ENCODE measurements around the gene STYK1. TPM values are rescaled to one million over a fixed set of nuclear protein-coding genes. Genes with fewer than 3 reads are reported as not detected.

The STYK1 gene
- total RNA-seq, 2 experiments from 2014 or later: 0.70 to 1.1 TPM

DNA sequence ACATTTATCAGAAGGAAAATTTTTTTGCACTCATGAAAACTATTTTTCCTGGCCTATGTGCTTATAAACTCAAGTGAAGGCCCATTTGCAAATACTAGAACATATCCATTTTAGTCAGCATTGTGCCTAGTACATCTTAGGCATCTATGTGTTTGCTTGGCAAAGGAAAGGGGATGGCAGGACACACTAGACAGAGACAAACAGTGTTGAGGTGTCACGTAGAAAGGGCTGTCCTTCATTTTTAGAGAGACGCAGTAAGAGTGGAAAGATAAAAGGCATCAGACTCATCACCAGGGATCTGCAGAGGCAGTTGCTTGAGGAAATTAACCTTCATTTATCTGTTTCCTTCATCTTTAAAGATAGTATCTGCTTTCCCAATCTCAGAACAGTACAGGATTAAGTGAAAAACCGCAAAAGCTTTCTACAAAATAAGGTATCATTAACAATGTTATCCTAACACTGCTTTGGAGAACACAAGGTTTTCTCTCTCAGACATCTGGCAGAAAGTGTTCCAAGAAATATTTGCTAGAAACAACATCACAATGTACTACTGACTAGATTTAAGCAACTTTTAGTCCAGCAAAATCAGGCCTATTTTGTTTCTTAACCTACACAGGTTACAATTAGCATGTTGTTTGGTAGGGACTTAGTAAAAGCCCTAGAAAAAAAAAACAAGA is 47.3 kb upstream of the STYK1 start:
- TF ChIP-seq CTCF (IDR thresholded peaks at IDR 0.05): no peak
- ChIA-PET CTCF (interaction anchor here (4.4 kb wide), 1 partner anchor 29 kb away, joined by 28 read pairs; no protein-coding TSS in a partner anchor), POLR2A (interaction anchor here (0.6 to 2.2 kb wide), 2 partner anchors 14 to 1580 kb away, joined by 3 to 7 read pairs; no protein-coding TSS in a partner anchor)
- ATAC-seq (no peak), DNase-seq (no peak)
- Mint-ChIP-seq H3K27me3 (peaks cover 19% of the 10 kb centered on the region), H3K4me3 (peak overlapping the region; percentile 98), H3K27ac (peak overlapping the region; percentile 99), H3K36me3 (ENCODE audit: low read depth) (peaks cover 44% of the 10 kb centered on the region), H3K4me1 (ENCODE audit: low read depth) (peaks cover 56% of the 10 kb centered on the region), H3K9me3 (no peaks in the 10 kb centered on the region)
- intact Hi-C loops (cut with micrococcal nuclease): no loop called here

DNA sequence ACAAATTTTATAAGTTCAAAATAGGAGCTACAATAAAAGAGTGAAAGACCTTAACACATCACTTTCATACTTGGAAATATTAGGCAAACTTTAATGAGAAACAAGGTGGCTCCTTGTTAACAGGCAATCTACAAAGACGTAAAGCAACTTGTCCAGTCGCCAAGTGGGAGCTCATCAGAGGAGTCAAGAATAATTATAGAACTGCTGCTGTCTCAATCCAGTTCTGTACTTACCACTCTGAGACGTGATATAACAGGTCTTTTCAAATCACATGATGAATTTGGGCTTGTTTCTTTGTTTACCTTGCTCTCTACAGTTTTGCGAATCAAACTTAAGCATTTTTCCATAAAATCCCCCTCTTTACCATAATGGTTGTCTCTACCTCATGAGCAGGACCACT is 45.6 kb upstream of the STYK1 start:
- H3K9me3 Mint-ChIP-seq: no peaks in the 10 kb centered on the region
- H3K4me3 Mint-ChIP-seq: no peak overlapping the region
- POLR2A ChIA-PET: interaction anchor here (1.1 kb wide), 1 partner anchor 106 kb away, joined by 3 read pairs; the partner anchor contains the start of gene MAGOHB
- no peak for ATAC-seq
- no peak for TF ChIP-seq CTCF (IDR thresholded peaks at IDR 0.05)
- intact Hi-C loops (cut with micrococcal nuclease): no loop called here
- peaks cover 54% of the 10 kb centered on the region for H3K36me3 Mint-ChIP-seq (ENCODE audit: low read depth)
- DNase-seq: no peak
- H3K27ac Mint-ChIP-seq: no peak overlapping the region
- peaks cover 66% of the 10 kb centered on the region for H3K4me1 Mint-ChIP-seq (ENCODE audit: low read depth)
- H3K27me3 Mint-ChIP-seq: peaks cover 9% of the 10 kb centered on the region
- CTCF ChIA-PET: interaction anchor here (1.4 to 4.4 kb wide), 3 partner anchors 11 to 483 kb away, joined by 3 to 28 read pairs (median 5); no protein-coding TSS in a partner anchor

- intact Hi-C loops (cut with micrococcal nuclease): no loop called here
- ChIA-PET CTCF (interaction anchor here (1.1 to 4.4 kb wide), 3 partner anchors 10 to 31 kb away, joined by 3 to 28 read pairs (median 5); no protein-coding TSS in a partner anchor), POLR2A (interaction anchor here (1.4 kb wide), 1 partner anchor 10 kb away, joined by 4 read pairs; no protein-coding TSS in a partner anchor)
- no peak for TF ChIP-seq CTCF (IDR thresholded peaks at IDR 0.05)
- DNase-seq (no peak), ATAC-seq (no peak)
- Mint-ChIP-seq H3K9me3 (no peaks in the 10 kb centered on the region), H3K4me1 (ENCODE audit: low read depth) (peaks cover 56% of the 10 kb centered on the region), H3K27me3 (no peaks in the 10 kb centered on the region), H3K27ac (no peak overlapping the region), H3K36me3 (ENCODE audit: low read depth) (peaks cover 64% of the 10 kb centered on the region), H3K4me3 (no peak overlapping the region)
These were observed 44.5 kb upstream of the STYK1 start for GRCh38 chr12:10718279-10718821.

GRCh38 chr12:10717410-10717809 is 43.6 kb upstream of the STYK1 start:
- intact Hi-C loops (cut with micrococcal nuclease): no loop called here
- no peak overlapping the region for H3K27ac Mint-ChIP-seq
- H3K36me3 Mint-ChIP-seq (ENCODE audit: low read depth): peaks cover 72% of the 10 kb centered on the region
- H3K4me3 Mint-ChIP-seq: no peak overlapping the region
- ChIA-PET POLR2A (interaction anchor here (0.7 kb wide), 1 partner anchor 11 kb away, joined by 4 read pairs; no protein-coding TSS in a partner anchor), CTCF (interaction anchor here (1.1 to 4.4 kb wide), 2 partner anchors 18 to 32 kb away, joined by 3 to 28 read pairs; no protein-coding TSS in a partner anchor)
- H3K9me3 Mint-ChIP-seq: no peaks in the 10 kb centered on the region
- ATAC-seq: no peak
- H3K27me3 Mint-ChIP-seq: no peaks in the 10 kb centered on the region
- no peak for TF ChIP-seq CTCF (IDR thresholded peaks at IDR 0.05)
- DNase-seq: no peak
- H3K4me1 Mint-ChIP-seq (ENCODE audit: low read depth): peaks cover 56% of the 10 kb centered on the region

All from activated CD8-positive, alpha-beta T cell treated with anti-CD3 and anti-CD28 coated beads for 36 hours (primary cell).